Mesenchymal stem cell (in vitro differentiated cells and primary cell): Measurements from ENCODE around the gene HSPG2.
"Not testable (repeated sequence)": the region's sequence is repeated elsewhere in the genome, so short reads cannot be mapped to it uniquely, and the experiment has no call there.

Source experiments
- DNase-seq: peaks from one replicate; pipeline ENCODE4 v3.0.0-alpha.2; 2013
- H2AFZ ChIP-seq: one replicate; pipeline ENCODE4 v1.6.1; 2013; ENCODE audit warnings: low read depth, mild to moderate bottlenecking, control low read depth, inconsistent platforms, low read length, moderate library complexity
- H2AK5ac ChIP-seq: 2 replicates; pipeline ENCODE4 v1.6.1; 2013; ENCODE audit warnings: low read length, moderate library complexity, mild to moderate bottlenecking, inconsistent platforms; ENCODE audit not compliant: severe bottlenecking
- H2BK120ac ChIP-seq: one replicate; pipeline ENCODE4 v1.6.1; 2013; ENCODE audit warnings: low read depth, mild to moderate bottlenecking, inconsistent platforms, low read length, moderate library complexity
- H2BK12ac ChIP-seq, 2 experiments: one replicate each; pipeline ENCODE4 v1.6.1; 2013; ENCODE audit warnings: inconsistent platforms in 2 of 2, low read length in 2 of 2, mild to moderate bottlenecking in 2 of 2, moderate library complexity in 2 of 2, control low read depth in 1 of 2
- H2BK15ac ChIP-seq: one replicate; pipeline ENCODE4 v1.6.1; 2013; ENCODE audit warnings: mild to moderate bottlenecking, low read depth, inconsistent platforms; ENCODE audit not compliant: poor library complexity, severe bottlenecking
- H2BK5ac ChIP-seq: 2 replicates; pipeline ENCODE4 v1.6.1; 2013; ENCODE audit warnings: low read depth, mild to moderate bottlenecking, low read length, control low read depth, inconsistent platforms; ENCODE audit not compliant: poor library complexity, severe bottlenecking
- H3K14ac ChIP-seq, 2 experiments: one replicate each; pipeline ENCODE4 v1.6.1; 2013; ENCODE audit warnings: inconsistent platforms in 2 of 2, low read length in 2 of 2, control low read depth in 1 of 2, mild to moderate bottlenecking in 1 of 2, moderate library complexity in 1 of 2
- H3K18ac ChIP-seq, 2 experiments: one replicate each; pipeline ENCODE4 v1.6.1; 2013; ENCODE audit warnings: inconsistent platforms in 2 of 2, low read length in 2 of 2, control low read depth in 1 of 2, low read depth in 1 of 2, mild to moderate bottlenecking in 1 of 2
- H3K23ac ChIP-seq, 2 experiments: one replicate each; pipeline ENCODE4 v1.6.1; 2013; ENCODE audit warnings: inconsistent platforms in 2 of 2, low read length in 2 of 2, mild to moderate bottlenecking in 2 of 2, moderate library complexity in 2 of 2, control low read depth in 1 of 2
- H3K27ac ChIP-seq: 2 replicates; pipeline ENCODE4 v1.5.1; 2013; ENCODE audit warnings: mild to moderate bottlenecking, moderate library complexity, low read length, control low read depth, inconsistent platforms; ENCODE audit not compliant: poor library complexity, severe bottlenecking
- H3K27me3 ChIP-seq, 2 experiments: 2 replicates each; pipeline versions ENCODE4 v1.6.1 to v1.7.0; 2013; ENCODE audit warnings: low read length in 2 of 2, mild to moderate bottlenecking in 2 of 2, moderate library complexity in 2 of 2, control low read depth in 1 of 2, inconsistent platforms in 1 of 2; ENCODE audit not compliant: control insufficient read depth in 1 of 2, insufficient read depth in 1 of 2
- H3K36me3 ChIP-seq, 2 experiments: 2 replicates each; pipeline versions ENCODE4 v1.6.1 to v1.7.0; 2013; ENCODE audit warnings: low read length in 2 of 2, control low read depth in 1 of 2, inconsistent platforms in 1 of 2, low read depth in 1 of 2, mild to moderate bottlenecking in 1 of 2; ENCODE audit not compliant: insufficient read depth in 2 of 2, control insufficient read depth in 1 of 2
- H3K4ac ChIP-seq, 2 experiments: one replicate each; pipeline ENCODE4 v1.6.1; 2013; ENCODE audit warnings: inconsistent platforms in 2 of 2, low read length in 2 of 2, mild to moderate bottlenecking in 2 of 2, moderate library complexity in 2 of 2, control low read depth in 1 of 2, low read depth in 1 of 2
- H3K4me1 ChIP-seq: 2 replicates; pipeline ENCODE4 v1.6.1; 2013; ENCODE audit warnings: low read depth, low read length, control low read depth; ENCODE audit not compliant: control insufficient read depth, insufficient read depth
- H3K4me2 ChIP-seq: 2 replicates; pipeline ENCODE4 v1.6.1; 2013; ENCODE audit warnings: low read length, mild to moderate bottlenecking, inconsistent platforms; ENCODE audit not compliant: poor library complexity, severe bottlenecking
- H3K4me3 ChIP-seq, 2 experiments: 2 replicates each; pipeline versions ENCODE4 v1.5.1 to v1.7.0; 2013; ENCODE audit warnings: low read length in 2 of 2, mild to moderate bottlenecking in 2 of 2, control low read depth in 1 of 2, low read depth in 1 of 2; ENCODE audit not compliant: insufficient read depth in 1 of 2
- H3K79me1 ChIP-seq: replicated peaks from 2 replicates; pipeline ENCODE4 v1.6.1; 2013; ENCODE audit warnings: mild to moderate bottlenecking, control low read depth, low read length, inconsistent platforms; ENCODE audit not compliant: poor library complexity, severe bottlenecking
- H3K9ac ChIP-seq: 2 replicates; pipeline ENCODE4 v1.7.0; 2013; ENCODE audit warnings: mild to moderate bottlenecking, low read length, moderate library complexity
- H3K9me3 ChIP-seq: 2 replicates; pipeline ENCODE4 v1.7.0; 2013; ENCODE audit warnings: mild to moderate bottlenecking, low read length; ENCODE audit not compliant: control insufficient read depth
- H4K8ac ChIP-seq: one replicate; pipeline ENCODE4 v1.6.1; 2013; ENCODE audit warnings: inconsistent platforms, mild to moderate bottlenecking, low read length, moderate library complexity
- H4K91ac ChIP-seq: one replicate; pipeline ENCODE4 v1.6.1; 2013; ENCODE audit warnings: mild to moderate bottlenecking, low read length, inconsistent platforms
- WGBS: methylation state at CpG from one replicate; pipeline ENCODE4 v1.1.7; 2013; ENCODE audit warnings: mixed read lengths; 5-methylcytosine and 5-hydroxymethylcytosine counted together

HSPG2 gene

GRCh38 chr1:21781815-21782348, 155.2 kb downstream of the HSPG2 start:
- DNase-seq: peak; percentile 78
- Histone ChIP-seq H3K27ac (peak overlapping the region; percentile 95), H3K4me3 (peak overlapping the region; percentile 97 to 99), H3K36me3 (no peaks in the 10 kb centered on the region), H3K9ac (peak overlapping the region; percentile 98), H3K4me2 (peak overlapping the region; percentile 66), H2BK12ac (no peak overlapping the region), H4K91ac (peak overlapping the region; percentile 15), H3K14ac (no peak overlapping the region), H3K9me3 (no peaks in the 10 kb centered on the region), H3K79me1 (no peaks in the 10 kb centered on the region), H2AK5ac (no peak overlapping the region), H3K18ac (peak overlapping the region; percentile 18 to 85), H3K4me1 (peaks cover 3% of the 10 kb centered on the region), H3K23ac (no peak overlapping the region), H3K27me3 (no peaks in the 10 kb centered on the region), H2BK15ac (no peak overlapping the region), H2BK5ac (no peak overlapping the region), H4K8ac (peak overlapping the region; percentile 64), H2BK120ac (no peak overlapping the region), H3K4ac (peak overlapping the region; percentile 75 to 89), H2AFZ (no peak overlapping the region)
- WGBS: under 1% methylated on average over 16 of the region's 17 CpGs

DNA sequence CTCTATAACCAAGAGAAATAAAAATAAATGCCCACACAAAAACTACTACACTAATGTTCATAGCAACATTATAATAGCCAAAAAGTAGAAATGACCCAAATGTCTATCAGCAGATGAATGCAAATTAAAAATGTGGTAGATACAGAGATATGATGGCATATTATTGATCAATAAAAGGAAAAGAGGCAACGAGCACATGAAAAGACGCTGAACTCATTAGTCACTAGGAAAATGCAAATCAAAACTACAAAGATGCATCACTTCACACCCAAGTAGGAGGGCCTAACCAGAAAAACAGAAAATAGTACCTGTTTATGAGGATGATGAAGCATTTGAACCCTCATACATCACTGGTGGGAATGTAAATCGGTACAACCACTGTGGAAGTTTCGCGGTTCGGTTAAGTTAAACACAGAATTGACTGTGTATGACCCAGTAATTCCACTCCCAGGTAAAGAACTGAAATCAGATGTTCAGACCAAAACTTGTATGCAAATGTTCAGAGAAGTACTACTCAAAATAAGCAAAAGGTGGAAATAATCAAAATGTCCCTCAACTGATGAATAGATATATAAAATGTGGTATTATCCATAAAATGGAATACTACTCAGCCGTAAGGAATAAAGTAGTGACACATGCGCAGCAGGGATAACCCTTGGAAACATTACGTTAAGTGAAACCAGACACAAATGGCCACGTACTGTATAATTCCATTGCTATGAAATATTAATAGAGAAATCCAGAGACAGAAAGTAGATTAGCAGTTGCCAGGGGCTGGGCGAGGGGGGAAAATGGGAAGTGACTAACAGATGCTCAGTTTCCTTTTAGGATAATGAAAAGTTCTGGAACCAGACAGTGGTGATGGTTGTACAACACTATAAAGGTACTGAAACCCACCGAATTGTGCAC, 157.2 kb downstream of the HSPG2 start:
- H2BK5ac ChIP-seq: no peak overlapping the region
- no peak overlapping the region for H3K27ac ChIP-seq
- H3K36me3 ChIP-seq: peaks cover 0 to 4% of the 10 kb centered on the region in 2 experiments
- H3K4me2 ChIP-seq: no peak overlapping the region
- H3K4me3 ChIP-seq: no peak overlapping the region
- H3K9me3 ChIP-seq: no peaks in the 10 kb centered on the region
- peak overlapping the region in 1 of 2 experiments; percentile 4 for H3K4ac ChIP-seq
- H3K4me1 ChIP-seq: peaks cover 6% of the 10 kb centered on the region
- no peak overlapping the region for H4K91ac ChIP-seq
- no peak overlapping the region for H2BK120ac ChIP-seq
- H3K79me1 ChIP-seq: no peaks in the 10 kb centered on the region
- whole genome bisulfite sequencing: 96% methylated on average over 8 of the region's 12 CpGs
- no peaks in the 10 kb centered on the region for H3K27me3 ChIP-seq
- no peak for DNase-seq
- no peak overlapping the region for H2AK5ac ChIP-seq
- no peak overlapping the region for H3K23ac ChIP-seq
- H3K18ac ChIP-seq: no peak overlapping the region
- no peak overlapping the region for H2BK15ac ChIP-seq
- no peak overlapping the region for H3K14ac ChIP-seq
- no peak overlapping the region for H2AFZ ChIP-seq
- H2BK12ac ChIP-seq: no peak overlapping the region
- H4K8ac ChIP-seq: no peak overlapping the region
- no peak overlapping the region for H3K9ac ChIP-seq

DNA sequence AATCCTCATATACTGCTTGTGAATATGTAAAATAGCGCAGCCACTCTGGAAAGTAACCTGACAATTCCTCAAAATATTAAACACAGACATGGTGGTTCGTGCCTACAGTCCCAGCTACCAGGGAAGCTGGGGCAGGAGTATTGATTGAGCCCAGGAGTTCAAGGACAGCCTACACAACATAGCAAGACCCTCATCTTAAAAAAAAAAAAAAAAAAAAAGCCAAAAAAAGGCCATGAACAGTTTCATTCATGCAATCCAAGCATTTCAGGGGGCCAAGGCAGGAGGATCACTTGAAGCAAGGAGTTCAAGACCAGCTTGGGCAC, 158.7 kb downstream of the HSPG2 start:
- no peak overlapping the region for H3K27ac ChIP-seq
- H2BK120ac ChIP-seq: no peak overlapping the region
- H2AK5ac ChIP-seq: no peak overlapping the region
- no peaks in the 10 kb centered on the region for H3K9me3 ChIP-seq
- no peak overlapping the region for H4K91ac ChIP-seq
- H3K18ac ChIP-seq: no peak overlapping the region
- no peak overlapping the region for H3K4ac ChIP-seq
- H4K8ac ChIP-seq: no peak overlapping the region
- H3K14ac ChIP-seq: no peak overlapping the region
- WGBS: 94% methylated on average over 2 of the region's 2 CpGs
- H3K27me3 ChIP-seq: no peaks in the 10 kb centered on the region
- H2BK12ac ChIP-seq: no peak overlapping the region
- no peak overlapping the region for H2AFZ ChIP-seq
- no peak overlapping the region for H2BK15ac ChIP-seq
- peaks cover 9% of the 10 kb centered on the region for H3K4me1 ChIP-seq
- no peak overlapping the region for H3K4me2 ChIP-seq
- H2BK5ac ChIP-seq: no peak overlapping the region
- H3K79me1 ChIP-seq: no peaks in the 10 kb centered on the region
- no peak overlapping the region for H3K9ac ChIP-seq
- H3K4me3 ChIP-seq: no peak overlapping the region
- no peak for DNase-seq
- H3K23ac ChIP-seq: no peak overlapping the region
- H3K36me3 ChIP-seq: peaks cover 0 to 4% of the 10 kb centered on the region in 2 experiments

- not testable (repeated sequence) for H2AFZ ChIP-seq, H2BK5ac ChIP-seq, H3K4ac ChIP-seq, H3K9me3 ChIP-seq, H3K27me3 ChIP-seq, H3K4me3 ChIP-seq, DNase-seq, H3K14ac ChIP-seq, H3K4me2 ChIP-seq, H2AK5ac ChIP-seq, H3K79me1 ChIP-seq, H4K8ac ChIP-seq, H3K4me1 ChIP-seq, H3K36me3 ChIP-seq, H3K18ac ChIP-seq, H4K91ac ChIP-seq, H2BK120ac ChIP-seq, H3K9ac ChIP-seq, H3K23ac ChIP-seq, H2BK12ac ChIP-seq, H3K27ac ChIP-seq, H2BK15ac ChIP-seq
- 86% methylated on average over 4 of the region's 5 CpGs for WGBS
These were observed 160.2 kb downstream of the HSPG2 start for GRCh38 chr1:21776925-21777324.
